Upper lobe of left lung (tissue), 4 donors: ENCODE results near the gene CRYGS.

Experiments used
- POLR2A ChIP-seq, 4 donors: fragments of 450-650 bp; IDR thresholded peaks; one replicate each; pipeline ENCODE4 v1.5.1; 2016 to 2017; ENCODE audit warnings: antibody characterized with exemption in 4 of 4, mild to moderate bottlenecking in 2 of 4
- POLR2AphosphoS5 ChIP-seq, 2 donors: sonication (generic); formaldehyde crosslinking; IDR thresholded peaks; one replicate each; pipeline ENCODE4 v1.5.1; 2017; ENCODE audit warnings: antibody characterized with exemption in 2 of 2
- TF ChIP-seq, protein P1 (sequence below), 6 experiments: fragments of 450-650 bp in 4 of 6; fragments of 200-600 bp in 2 of 6; sonication (generic) in 2 of 6; IDR thresholded peaks; one replicate each; pipeline ENCODE4 v1.5.1; 2016 to 2019; ENCODE audit warnings: antibody characterized with exemption in 6 of 6

DNA sequence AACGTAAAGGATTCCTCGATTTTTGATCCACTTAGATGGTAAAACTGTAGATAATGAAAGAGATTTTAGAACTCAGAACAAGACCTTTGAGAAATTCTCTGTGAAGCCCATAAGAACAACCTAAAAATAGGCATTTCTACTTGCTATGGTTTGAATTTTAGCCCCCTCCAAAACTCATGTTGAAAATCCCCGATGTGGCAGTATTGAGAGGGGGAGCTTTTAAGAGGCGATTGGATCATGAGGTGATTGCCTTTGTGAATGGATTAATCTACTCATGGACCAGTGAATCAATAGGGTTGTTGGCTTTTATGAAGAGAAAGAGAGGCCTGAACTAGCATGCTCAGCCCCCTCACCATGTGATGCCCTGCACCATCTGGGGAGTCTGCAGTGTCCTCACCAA, 48.5 kb upstream of the CRYGS start:
- TF ChIP-seq, protein P1, sequence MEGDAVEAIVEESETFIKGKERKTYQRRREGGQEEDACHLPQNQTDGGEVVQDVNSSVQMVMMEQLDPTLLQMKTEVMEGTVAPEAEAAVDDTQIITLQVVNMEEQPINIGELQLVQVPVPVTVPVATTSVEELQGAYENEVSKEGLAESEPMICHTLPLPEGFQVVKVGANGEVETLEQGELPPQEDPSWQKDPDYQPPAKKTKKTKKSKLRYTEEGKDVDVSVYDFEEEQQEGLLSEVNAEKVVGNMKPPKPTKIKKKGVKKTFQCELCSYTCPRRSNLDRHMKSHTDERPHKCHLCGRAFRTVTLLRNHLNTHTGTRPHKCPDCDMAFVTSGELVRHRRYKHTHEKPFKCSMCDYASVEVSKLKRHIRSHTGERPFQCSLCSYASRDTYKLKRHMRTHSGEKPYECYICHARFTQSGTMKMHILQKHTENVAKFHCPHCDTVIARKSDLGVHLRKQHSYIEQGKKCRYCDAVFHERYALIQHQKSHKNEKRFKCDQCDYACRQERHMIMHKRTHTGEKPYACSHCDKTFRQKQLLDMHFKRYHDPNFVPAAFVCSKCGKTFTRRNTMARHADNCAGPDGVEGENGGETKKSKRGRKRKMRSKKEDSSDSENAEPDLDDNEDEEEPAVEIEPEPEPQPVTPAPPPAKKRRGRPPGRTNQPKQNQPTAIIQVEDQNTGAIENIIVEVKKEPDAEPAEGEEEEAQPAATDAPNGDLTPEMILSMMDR (IDR thresholded peaks at IDR 0.05), result no peak
- no peak for TF ChIP-seq POLR2A (IDR thresholded peaks at IDR 0.05)
- no peak for TF ChIP-seq POLR2AphosphoS5 (IDR thresholded peaks at IDR 0.05)
